Smooth muscle cell (in vitro differentiated cells): ENCODE measurements around the gene SLC35F3. TPM values are rescaled to one million over a fixed set of nuclear protein-coding genes. Genes with fewer than 3 reads are reported as not detected.

ENCODE experiments used
- DNase-seq: peaks from one replicate; lab custom pipeline; 2025; ENCODE audit not compliant: unreplicated experiment; lab: John Stamatoyannopoulos, UW
- H2AFZ ChIP-seq: fragments of 200-600 bp; sonication (generic); 2 replicates; pipeline ENCODE4 v1.6.0; 2016; ENCODE audit warnings: antibody characterized with exemption, low read depth, mild to moderate bottlenecking
- H3F3A ChIP-seq: fragments of 200-600 bp; sonication (generic); 2 replicates; pipeline ENCODE4 v1.6.0; 2017; ENCODE audit warnings: antibody characterized with exemption, low read depth
- H3K27ac ChIP-seq: fragments of 200-600 bp; sonication (generic); 2 replicates; pipeline ENCODE4 v1.5.1; 2016; ENCODE audit warnings: low read depth, mild to moderate bottlenecking
- H3K27me3 ChIP-seq: fragments of 200-600 bp; sonication (generic); 2 replicates; pipeline ENCODE4 v1.6.1; 2016; ENCODE audit warnings: low read depth, mild to moderate bottlenecking
- H3K36me3 ChIP-seq: fragments of 200-600 bp; sonication (generic); 2 replicates; pipeline ENCODE4 v1.5.1; 2016; ENCODE audit warnings: low read depth
- H3K4me1 ChIP-seq: fragments of 200-600 bp; sonication (generic); 2 replicates; pipeline ENCODE4 v1.5.1; 2016; ENCODE audit warnings: low read depth
- H3K4me2 ChIP-seq: fragments of 200-600 bp; sonication (generic); 2 replicates; pipeline ENCODE4 v1.6.0; 2016; ENCODE audit warnings: mild to moderate bottlenecking
- H3K4me3 ChIP-seq: fragments of 200-600 bp; sonication (generic); 2 replicates; pipeline ENCODE4 v1.5.1; 2016; ENCODE audit warnings: mild to moderate bottlenecking
- H3K79me2 ChIP-seq: fragments of 200-600 bp; sonication (generic); 2 replicates; pipeline ENCODE4 v1.6.0; 2016; ENCODE audit warnings: low read depth, mild to moderate bottlenecking
- H3K9ac ChIP-seq: fragments of 200-600 bp; sonication (generic); 2 replicates; pipeline ENCODE4 v1.6.0; 2016; ENCODE audit warnings: low read depth
- H3K9me3 ChIP-seq: fragments of 200-600 bp; sonication (generic); replicated peaks from 2 replicates; pipeline ENCODE4 v1.5.1; 2016; ENCODE audit warnings: low read depth
- H4K20me1 ChIP-seq: fragments of 200-600 bp; sonication (generic); 2 replicates; pipeline ENCODE4 v1.6.0; 2016; ENCODE audit warnings: low read depth
- CTCF ChIP-seq: fragments of 200-600 bp; sonication (generic); IDR thresholded peaks from 2 replicates; pipeline ENCODE4 v1.5.1; 2017; ENCODE audit warnings: borderline replicate concordance, mild to moderate bottlenecking, antibody characterized with exemption; ENCODE audit not compliant: insufficient read depth, poor library complexity, severe bottlenecking
- WGBS: methylation state at CpG from one replicate; pipeline ENCODE4 v1.1.7; 2016; ENCODE audit warnings: low lambda C conversion rate; 5-methylcytosine and 5-hydroxymethylcytosine counted together
- polyA plus RNA-seq: library from polyadenylated mRNA; unstranded; fragments of >200 nt; fragmentation: Nextera tagmentation; extraction: Ambion mirVana; gene quantifications from 2 replicates; pipeline ENCODE4 v1.2.1, GENCODE V29; 2016
- total RNA-seq: library from RNA; depleted of rRNA; stranded (reverse); fragments of >200 nt; gene quantifications from 2 replicates; pipeline ENCODE4 v1.2.3, GENCODE V29; 2014

The SLC35F3 gene
- total and polyA plus RNA-seq, 2 experiments from 2014 or later: 0.31 to 0.66 TPM

- Histone ChIP-seq H3K79me2 (no peaks in the 10 kb centered on the region), H3K4me1 (no peaks in the 10 kb centered on the region), H4K20me1 (no peaks in the 10 kb centered on the region), H3K27me3 (peaks cover 19% of the 10 kb centered on the region), H3K4me2 (no peak overlapping the region), H3K9me3 (no peaks in the 10 kb centered on the region), H2AFZ (no peak overlapping the region), H3K9ac (no peak overlapping the region), H3K36me3 (no peaks in the 10 kb centered on the region), H3F3A (no peaks in the 10 kb centered on the region), H3K4me3 (no peak overlapping the region), H3K27ac (no peak overlapping the region)
- DNase-seq: no peak
- WGBS: 95% methylated on average over 4 of the region's 4 CpGs
- no peak for TF ChIP-seq CTCF
Measured at GRCh38 chr1:234292011-234292410, 387.5 kb downstream of the SLC35F3 start.

DNA sequence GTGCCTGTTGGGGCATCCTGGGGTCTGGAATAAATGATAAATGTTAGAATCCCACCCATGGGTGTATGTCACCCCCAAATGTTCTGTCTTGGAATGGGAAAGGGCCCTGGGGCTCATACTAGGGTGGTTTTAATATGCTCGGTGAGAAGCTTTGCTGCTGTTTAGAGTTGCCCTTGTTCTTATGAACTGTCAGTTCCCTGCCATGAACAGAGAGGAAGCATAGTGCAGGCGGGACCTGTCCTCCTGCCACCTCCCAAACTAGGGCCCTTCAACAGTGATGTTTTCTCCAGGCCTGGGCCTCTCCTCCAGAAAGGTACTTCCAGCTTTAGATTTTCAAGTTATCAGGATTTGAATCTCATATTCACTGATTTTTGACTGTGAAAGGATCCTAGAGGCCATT lies 388.1 kb downstream of the SLC35F3 start:
- DNase-seq: no peak
- H3K9me3 ChIP-seq: no peaks in the 10 kb centered on the region
- H3K4me1 ChIP-seq: no peaks in the 10 kb centered on the region
- H3K27ac ChIP-seq: no peak overlapping the region
- no peak overlapping the region for H2AFZ ChIP-seq
- no peaks in the 10 kb centered on the region for H3K79me2 ChIP-seq
- WGBS: 89% methylated on average over 2 of the region's 2 CpGs
- H3K4me2 ChIP-seq: no peak overlapping the region
- no peak for TF ChIP-seq CTCF
- no peaks in the 10 kb centered on the region for H4K20me1 ChIP-seq
- no peak overlapping the region for H3K9ac ChIP-seq
- H3K4me3 ChIP-seq: no peak overlapping the region
- no peaks in the 10 kb centered on the region for H3K36me3 ChIP-seq
- peaks cover 19% of the 10 kb centered on the region for H3K27me3 ChIP-seq
- no peaks in the 10 kb centered on the region for H3F3A ChIP-seq

GRCh38 chr1:234294109-234294817 lies 389.8 kb downstream of the SLC35F3 start:
- DNase-seq: no peak
- no peak for TF ChIP-seq CTCF
- Histone ChIP-seq H3K4me1 (no peaks in the 10 kb centered on the region), H3F3A (no peaks in the 10 kb centered on the region), H4K20me1 (no peaks in the 10 kb centered on the region), H3K4me2 (no peak overlapping the region), H3K79me2 (no peaks in the 10 kb centered on the region), H3K27ac (no peak overlapping the region), H3K9ac (no peak overlapping the region), H3K4me3 (no peak overlapping the region), H3K9me3 (no peaks in the 10 kb centered on the region), H3K36me3 (no peaks in the 10 kb centered on the region), H3K27me3 (peaks cover 22% of the 10 kb centered on the region), H2AFZ (no peak overlapping the region)
- WGBS: 86% methylated on average over 14 of the region's 14 CpGs

- H3K27me3 ChIP-seq: peaks cover 22% of the 10 kb centered on the region
- no peaks in the 10 kb centered on the region for H3K4me1 ChIP-seq
- no peak overlapping the region for H2AFZ ChIP-seq
- TF ChIP-seq CTCF: no peak
- H3F3A ChIP-seq: no peaks in the 10 kb centered on the region
- H4K20me1 ChIP-seq: no peaks in the 10 kb centered on the region
- H3K9me3 ChIP-seq: no peaks in the 10 kb centered on the region
- H3K9ac ChIP-seq: no peak overlapping the region
- no peaks in the 10 kb centered on the region for H3K36me3 ChIP-seq
- no peak overlapping the region for H3K4me2 ChIP-seq
- no peak overlapping the region for H3K27ac ChIP-seq
- DNase-seq: no peak
- 63% methylated on average over 5 of the region's 5 CpGs for WGBS
- H3K79me2 ChIP-seq: no peaks in the 10 kb centered on the region
- H3K4me3 ChIP-seq: no peak overlapping the region
Measured at GRCh38 chr1:234295068-234295467, 390.6 kb downstream of the SLC35F3 start.
